BE2C (cell line): Measurements from ENCODE around the gene KRT79.

Experiments used
- DNase-seq: peaks from one replicate; pipeline ENCODE4 v3.0.0-alpha.2; 2020
- H3K27me3 ChIP-seq: fragments of 250-450 bp; sonication (Bioruptor Pico); 2 replicates; pipeline ENCODE4 v1.5.1; 2020; ENCODE audit warnings: mild to moderate bottlenecking
- H3K36me3 ChIP-seq: fragments of 250-450 bp; sonication (Bioruptor Pico); 2 replicates; pipeline ENCODE4 v1.5.1; 2020; ENCODE audit warnings: mild to moderate bottlenecking
- H3K4me1 ChIP-seq: fragments of 250-450 bp; sonication (Bioruptor Pico); 2 replicates; pipeline ENCODE4 v1.5.1; 2020
- H3K4me3 ChIP-seq: 2 replicates; pipeline ENCODE4 v1.5.1; 2011; ENCODE audit warnings: low read depth, low read length
- H3K9me3 ChIP-seq: fragments of 250-450 bp; sonication (Bioruptor Pico); 2 replicates; pipeline ENCODE4 v1.5.1; 2020
- CTCF ChIP-seq: IDR thresholded peaks from 2 replicates; pipeline ENCODE4 v1.5.1; 2012; ENCODE audit warnings: mild to moderate bottlenecking, low read depth, low read length

KRT79 gene

GRCh38 chr12:52799505-52800211 is 34.5 kb downstream of the KRT79 start:
- no peak overlapping the region for H3K4me3 ChIP-seq
- no peaks in the 10 kb centered on the region; the same call in 1 of the 2 replicates for H3K27me3 ChIP-seq
- H3K9me3 ChIP-seq: no peaks in the 10 kb centered on the region
- no peak for TF ChIP-seq CTCF
- no peaks in the 10 kb centered on the region for H3K4me1 ChIP-seq
- DNase-seq: no peak
- H3K36me3 ChIP-seq: no peaks in the 10 kb centered on the region

- H3K27me3 ChIP-seq: no peaks in the 10 kb centered on the region; the same call in 1 of the 2 replicates
- DNase-seq: no peak
- H3K36me3 ChIP-seq: no peaks in the 10 kb centered on the region
- H3K4me1 ChIP-seq: no peaks in the 10 kb centered on the region
- H3K9me3 ChIP-seq: no peaks in the 10 kb centered on the region
- no peak overlapping the region for H3K4me3 ChIP-seq
- no peak for TF ChIP-seq CTCF
These were observed 35.2 kb downstream of the KRT79 start for GRCh38 chr12:52798671-52799504.

GRCh38 chr12:52798003-52798670 is 36.0 kb downstream of the KRT79 start:
- Histone ChIP-seq H3K9me3 (no peaks in the 10 kb centered on the region), H3K36me3 (no peaks in the 10 kb centered on the region), H3K4me3 (no peak overlapping the region), H3K4me1 (no peaks in the 10 kb centered on the region), H3K27me3 (no peaks in the 10 kb centered on the region; the same call in 1 of the 2 replicates)
- DNase-seq: no peak
- no peak for TF ChIP-seq CTCF

GRCh38 chr12:52797529-52797894 is 36.6 kb downstream of the KRT79 start:
- no peak for TF ChIP-seq CTCF
- no peak for DNase-seq
- no peaks in the 10 kb centered on the region for H3K9me3 ChIP-seq
- H3K27me3 ChIP-seq: no peaks in the 10 kb centered on the region; the same call in 1 of the 2 replicates
- H3K36me3 ChIP-seq: no peaks in the 10 kb centered on the region
- no peak overlapping the region for H3K4me3 ChIP-seq
- no peaks in the 10 kb centered on the region for H3K4me1 ChIP-seq

- Histone ChIP-seq H3K4me1 (no peaks in the 10 kb centered on the region), H3K9me3 (no peaks in the 10 kb centered on the region), H3K4me3 (no peak overlapping the region), H3K27me3 (peaks cover 3% of the 10 kb centered on the region; the same call in 1 of the 2 replicates), H3K36me3 (no peaks in the 10 kb centered on the region)
- no peak for DNase-seq
- no peak for TF ChIP-seq CTCF
These were observed 37.1 kb downstream of the KRT79 start for GRCh38 chr12:52796839-52797528.
